GM21786 (cell line): Measurements from ENCODE around the gene MAGEA4.

Experiments
- ATAC-seq: cut with Tn5 transposase; IDR thresholded peaks from one replicate; pipeline ENCODE4 v1.9.1; 2021; ENCODE audit not compliant: unreplicated experiment

Gene MAGEA4

DNA sequence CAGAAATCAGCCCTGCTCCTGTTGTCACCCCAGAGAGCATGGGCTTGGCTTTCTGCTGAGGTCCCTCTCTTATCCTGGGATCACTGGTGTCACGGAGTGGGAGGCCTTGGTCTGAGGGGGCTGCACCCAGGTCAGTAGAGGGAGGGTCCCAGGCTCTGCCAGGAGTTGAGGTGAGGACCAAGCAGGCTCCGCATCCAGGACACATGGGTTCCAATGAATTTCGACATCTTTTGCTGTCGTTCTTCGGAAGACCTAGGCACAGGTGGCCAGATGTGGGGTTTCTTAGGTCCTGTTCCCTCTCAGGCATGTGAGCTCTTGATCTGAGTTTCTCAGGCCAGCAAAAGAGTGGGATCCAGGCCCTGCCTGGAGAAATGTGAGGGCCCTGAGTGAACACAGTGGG lies 10.0 kb downstream of the MAGEA4 start:
- ATAC-seq: no peak

DNA sequence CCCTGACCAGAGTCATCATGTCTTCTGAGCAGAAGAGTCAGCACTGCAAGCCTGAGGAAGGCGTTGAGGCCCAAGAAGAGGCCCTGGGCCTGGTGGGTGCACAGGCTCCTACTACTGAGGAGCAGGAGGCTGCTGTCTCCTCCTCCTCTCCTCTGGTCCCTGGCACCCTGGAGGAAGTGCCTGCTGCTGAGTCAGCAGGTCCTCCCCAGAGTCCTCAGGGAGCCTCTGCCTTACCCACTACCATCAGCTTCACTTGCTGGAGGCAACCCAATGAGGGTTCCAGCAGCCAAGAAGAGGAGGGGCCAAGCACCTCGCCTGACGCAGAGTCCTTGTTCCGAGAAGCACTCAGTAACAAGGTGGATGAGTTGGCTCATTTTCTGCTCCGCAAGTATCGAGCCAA lies 11.0 kb downstream of the MAGEA4 start:
- ATAC-seq: no peak

DNA sequence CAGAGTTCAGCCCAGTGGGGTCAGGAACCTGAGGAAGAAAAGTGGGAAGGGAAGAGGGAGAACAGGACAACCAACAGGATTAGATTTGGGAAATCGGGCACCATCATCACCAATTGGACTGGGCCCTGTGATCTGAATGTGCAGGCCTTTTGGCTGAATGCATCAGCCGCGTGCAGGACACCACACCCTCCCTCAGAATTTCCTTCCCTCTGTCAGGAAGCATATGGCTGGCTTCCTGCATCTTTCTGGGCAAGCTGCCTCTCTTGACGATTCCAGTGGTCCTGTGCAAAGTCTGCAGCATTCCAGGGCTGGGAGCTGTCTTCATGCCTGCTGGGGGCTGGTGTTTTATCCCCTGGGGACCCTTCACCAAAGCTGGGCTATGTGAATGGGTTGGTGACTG lies 16.4 kb downstream of the MAGEA4 start:
- ATAC-seq: no peak

DNA sequence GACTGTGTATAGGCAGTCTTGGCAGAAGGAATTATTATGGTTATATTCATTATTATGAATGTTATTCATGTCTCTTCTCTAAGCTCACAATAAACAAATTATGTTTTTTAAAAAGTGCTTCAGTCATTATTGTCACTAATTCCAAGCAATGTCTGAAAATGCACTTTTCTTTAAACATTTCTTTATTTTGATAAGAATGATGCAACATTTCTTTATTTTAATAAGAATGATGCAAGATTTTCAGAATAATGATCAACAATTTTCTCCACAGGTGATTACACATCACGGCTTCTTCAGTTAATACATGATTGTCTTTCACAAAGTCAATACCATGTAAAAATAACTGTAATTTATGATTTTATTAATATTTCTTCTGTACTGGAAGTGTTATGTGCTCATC lies 22.7 kb downstream of the MAGEA4 start:
- no peak for ATAC-seq

DNA sequence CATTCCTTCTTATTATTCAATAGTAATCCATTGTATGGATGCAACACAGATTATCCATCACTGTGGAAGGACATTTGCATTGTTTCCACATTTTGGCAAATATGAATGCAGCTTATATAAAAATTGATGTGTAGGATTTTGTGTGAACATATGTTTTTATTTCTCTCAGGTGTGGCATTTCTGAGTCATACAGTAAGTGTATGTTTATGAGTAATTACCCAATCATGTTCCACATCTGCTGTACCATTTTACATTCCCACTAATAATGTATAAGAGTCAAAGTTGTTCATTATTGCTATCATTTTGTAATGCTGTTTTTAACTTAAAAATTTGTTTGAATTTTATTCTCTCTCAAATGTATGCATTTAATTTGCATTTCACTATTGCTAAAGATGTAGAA lies 25.5 kb downstream of the MAGEA4 start:
- no peak for ATAC-seq

DNA sequence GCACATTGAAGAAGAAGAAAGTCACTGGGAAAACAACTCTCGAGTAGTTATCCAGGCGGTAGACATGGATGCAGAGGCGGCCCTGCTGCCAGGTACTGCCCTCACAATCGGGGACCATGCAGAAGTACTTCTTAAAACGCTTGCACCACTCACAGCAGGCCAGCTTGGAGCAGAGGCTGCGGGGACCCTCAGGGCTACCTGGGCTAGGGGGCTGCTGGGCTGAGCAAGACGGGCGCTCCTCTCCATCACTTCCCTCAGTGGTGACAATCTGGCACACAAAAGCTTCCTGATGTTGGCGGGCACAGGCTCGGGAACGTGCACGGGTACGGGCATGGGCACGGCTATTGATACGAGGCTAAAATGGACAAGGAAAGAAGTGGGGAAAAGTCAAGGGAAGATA lies 42.0 kb downstream of the MAGEA4 start:
- ATAC-seq: no peak

DNA sequence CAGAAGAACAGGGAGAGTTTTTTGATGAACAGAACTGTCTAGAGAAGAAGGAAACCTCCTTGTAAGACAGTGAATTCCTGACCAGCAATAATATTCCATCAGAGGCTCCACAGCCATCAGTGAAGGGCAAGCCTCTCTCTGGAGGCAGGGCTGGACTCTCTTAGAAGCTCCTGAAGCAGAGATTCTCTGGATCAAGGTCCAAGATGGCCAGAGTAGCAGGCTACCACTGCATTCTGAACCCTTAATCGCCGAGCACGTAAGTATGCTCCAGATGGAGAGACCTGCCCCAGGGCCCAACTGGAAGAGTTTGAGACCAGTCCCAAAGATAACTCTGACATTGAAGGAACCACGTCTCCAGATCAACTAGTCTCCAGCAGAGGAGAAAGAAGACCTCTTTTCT lies 45.4 kb downstream of the MAGEA4 start:
- ATAC-seq: no peak

DNA sequence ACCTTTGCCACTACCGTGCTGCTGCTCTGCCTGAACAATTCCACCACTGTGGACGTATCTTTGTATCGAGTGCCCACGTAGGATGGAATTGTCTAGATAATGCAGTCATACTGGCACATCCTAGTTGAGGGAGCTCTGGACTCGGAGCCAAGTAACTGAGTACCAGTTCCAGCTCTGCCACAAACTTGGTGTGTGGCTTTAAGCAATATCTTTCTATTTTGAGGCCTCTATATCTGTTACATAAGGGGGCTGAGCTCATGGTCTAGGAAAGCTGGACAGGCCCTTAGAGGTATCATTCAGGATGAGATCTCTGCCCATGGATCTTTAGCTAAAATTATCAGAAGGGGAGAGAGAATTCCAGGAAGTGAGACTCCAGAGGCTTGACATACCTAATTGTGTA lies 49.3 kb downstream of the MAGEA4 start:
- no peak for ATAC-seq

DNA sequence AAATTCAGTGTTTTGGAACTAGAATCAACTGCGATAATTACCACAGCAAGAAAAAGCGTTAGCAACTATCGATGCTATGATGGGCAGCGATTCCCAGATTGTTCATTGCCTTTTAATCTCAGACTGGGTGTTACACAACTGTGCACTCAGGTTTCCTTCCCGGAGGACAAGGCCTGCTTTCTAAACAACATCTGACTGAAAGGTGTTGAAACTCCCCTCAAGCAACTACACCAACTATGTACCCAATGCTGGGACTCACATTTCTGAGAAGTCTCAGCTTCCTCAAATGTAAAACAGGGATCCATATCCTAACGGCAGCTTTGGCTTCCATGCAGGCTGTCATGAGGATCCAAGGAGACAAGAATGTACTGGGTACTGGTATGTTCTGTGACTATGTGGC lies 53.5 kb downstream of the MAGEA4 start:
- ATAC-seq: no peak

DNA sequence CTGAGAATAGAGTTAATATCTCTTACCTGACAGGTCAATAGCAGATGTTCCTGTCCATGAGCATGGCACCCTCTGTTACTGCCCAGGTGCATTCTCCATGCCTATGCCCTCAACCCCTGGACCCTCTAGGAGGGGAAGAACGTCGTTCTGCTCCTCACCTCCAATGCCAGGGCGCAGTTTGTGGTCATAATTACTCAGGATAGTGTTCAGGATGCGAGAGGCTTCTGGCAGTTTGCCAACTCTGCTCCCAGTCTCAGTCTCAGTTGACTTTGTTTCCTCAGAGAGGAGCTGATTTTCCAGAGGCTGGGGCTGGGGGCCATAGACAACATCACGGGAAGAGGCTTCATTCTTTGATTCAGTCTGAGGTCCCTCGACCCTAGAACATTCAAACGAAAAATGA lies 57.3 kb downstream of the MAGEA4 start:
- no peak for ATAC-seq

DNA sequence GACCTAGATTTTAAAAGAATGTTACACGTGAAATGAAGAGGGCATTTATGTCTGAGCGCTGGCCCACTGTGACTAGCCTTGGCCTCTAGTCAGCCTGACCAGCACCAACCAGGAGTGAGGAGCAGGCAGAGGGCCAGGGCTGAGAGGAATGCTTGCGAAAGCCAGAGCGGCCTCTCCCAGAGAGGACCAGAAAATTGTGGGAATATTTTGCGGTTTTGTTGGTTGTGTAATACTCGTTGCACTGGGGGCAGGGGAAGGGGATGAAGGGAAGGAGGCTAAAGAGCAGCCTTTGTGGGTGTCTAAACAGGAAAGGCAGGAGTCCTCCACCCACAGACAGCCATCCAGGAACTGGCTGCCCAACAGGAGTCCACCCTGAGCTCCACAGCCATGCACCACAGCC lies 58.0 kb downstream of the MAGEA4 start:
- ATAC-seq: no peak

DNA sequence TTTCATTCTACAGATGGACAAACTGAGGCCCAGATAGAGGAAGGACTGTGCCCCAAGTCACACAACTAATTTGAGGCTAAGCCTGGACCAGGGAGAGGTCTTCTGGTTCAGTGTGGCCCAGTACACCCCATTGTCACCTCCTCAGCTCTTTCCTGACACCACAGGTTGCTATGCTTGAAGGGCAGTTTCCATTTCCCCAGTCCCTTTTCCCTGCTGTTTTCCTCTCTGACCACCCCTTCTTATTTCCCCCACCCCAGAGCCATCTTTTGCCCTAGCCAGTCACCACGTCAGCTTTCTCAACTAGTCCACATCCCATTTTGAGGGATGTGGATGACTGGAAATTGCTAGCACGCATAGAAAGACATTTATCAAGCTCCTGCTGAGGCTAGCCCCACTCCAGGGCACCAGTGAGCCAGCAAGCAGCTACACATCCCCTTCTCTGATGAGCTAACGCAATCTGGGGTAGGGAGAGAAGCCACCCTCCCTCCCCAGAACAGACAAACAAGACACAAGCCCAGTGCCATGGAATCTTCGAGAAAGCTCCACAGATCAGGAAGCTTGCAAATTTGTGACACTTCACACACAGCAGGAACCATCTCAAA lies 60.5 kb downstream of the MAGEA4 start:
- no peak for ATAC-seq

DNA sequence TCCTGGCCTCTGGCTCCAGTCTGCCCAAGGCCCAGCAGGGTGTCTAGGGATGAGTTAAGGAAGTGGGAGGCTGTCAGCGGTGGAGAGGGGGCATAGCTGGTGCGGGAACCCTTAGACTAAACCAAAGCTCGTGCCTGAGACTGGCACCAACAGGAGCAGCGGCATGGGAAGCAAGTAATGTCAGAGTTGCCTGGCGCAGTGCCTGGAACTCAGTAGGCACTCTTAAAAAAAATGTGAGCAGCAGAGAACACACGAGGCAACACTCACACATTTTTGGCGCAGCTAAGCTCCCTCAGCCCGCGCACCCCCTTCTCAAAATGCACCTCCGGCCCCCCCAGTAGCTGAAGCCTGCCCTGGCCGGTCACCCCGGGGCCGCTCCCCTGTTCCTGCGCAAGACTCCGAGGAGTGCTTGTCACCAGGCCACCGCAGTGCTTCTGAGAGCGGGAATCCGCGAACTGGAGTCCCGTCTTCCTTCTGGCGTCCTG lies 61.2 kb downstream of the MAGEA4 start:
- no peak for ATAC-seq
